GM18873 (cell line): ENCODE results near the gene KCNMB2.
"Not testable (repeated sequence)": the region's sequence is repeated elsewhere in the genome, so short reads cannot be mapped to it uniquely, and the experiment has no call there.

Experiments
- ATAC-seq: cut with Tn5 transposase; IDR thresholded peaks from one replicate; pipeline ENCODE4 v1.9.1; 2021; ENCODE audit warnings: mild to moderate bottlenecking, moderate library complexity, moderate number of reproducible peaks; ENCODE audit not compliant: unreplicated experiment, low FRiP score

Gene KCNMB2

DNA sequence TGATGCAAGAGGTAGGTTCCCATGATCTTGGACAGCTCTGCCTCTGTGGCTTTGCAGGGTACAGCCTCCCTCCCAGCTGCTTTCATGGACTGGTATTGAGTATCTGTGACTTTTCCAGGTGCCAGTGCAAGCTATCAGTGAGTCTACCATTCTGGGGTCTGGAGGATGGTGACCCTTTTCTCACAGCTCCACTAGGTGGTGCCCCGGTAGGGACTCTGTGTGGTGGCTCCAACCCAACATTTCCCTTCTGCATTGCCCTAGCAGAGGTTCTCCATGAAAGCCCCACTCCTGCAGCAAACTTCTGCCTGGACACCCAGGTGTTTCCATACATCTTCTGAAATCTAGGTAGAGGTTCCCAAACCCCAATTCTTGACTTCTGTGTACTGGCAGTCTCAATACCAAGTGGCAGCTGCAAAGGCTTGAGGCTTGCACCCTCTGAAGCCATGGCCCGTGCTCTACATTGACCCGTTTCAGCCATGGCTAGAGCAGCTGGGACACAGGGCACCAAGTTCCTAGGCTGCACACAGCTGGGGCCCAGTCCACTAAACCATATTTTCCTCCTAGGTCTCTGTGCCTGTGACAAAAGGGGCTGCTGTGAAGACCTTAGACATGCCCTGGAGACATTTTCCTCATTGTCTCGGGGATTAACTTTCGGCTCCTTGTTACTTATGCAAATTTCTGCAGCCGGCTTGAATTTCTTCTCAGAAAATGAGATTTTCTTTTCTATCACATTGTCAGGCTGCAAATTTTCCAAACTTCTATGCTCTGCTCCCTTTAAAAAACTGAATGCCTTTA, 209.8 kb downstream of the KCNMB2 start:
- not testable (repeated sequence) for ATAC-seq

DNA sequence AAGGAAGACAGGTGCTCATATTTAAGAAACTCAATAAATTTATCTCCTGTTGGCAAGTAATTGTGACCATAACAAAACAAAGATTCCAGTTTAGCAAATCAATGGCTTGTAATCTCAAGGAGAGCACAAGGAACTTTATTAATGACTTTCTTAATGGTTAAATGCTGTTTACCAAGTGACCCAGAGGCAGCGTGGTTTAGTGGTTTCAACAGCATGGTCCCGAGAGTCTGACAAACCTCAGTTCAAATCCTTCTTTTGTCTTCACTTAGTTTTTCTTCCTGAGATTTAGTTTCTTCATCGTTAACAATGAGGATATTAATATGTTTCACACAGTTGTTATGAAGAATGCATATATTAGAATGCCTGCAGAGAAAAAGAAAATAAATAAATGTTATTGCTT, 212.6 kb downstream of the KCNMB2 start:
- no peak for ATAC-seq

DNA sequence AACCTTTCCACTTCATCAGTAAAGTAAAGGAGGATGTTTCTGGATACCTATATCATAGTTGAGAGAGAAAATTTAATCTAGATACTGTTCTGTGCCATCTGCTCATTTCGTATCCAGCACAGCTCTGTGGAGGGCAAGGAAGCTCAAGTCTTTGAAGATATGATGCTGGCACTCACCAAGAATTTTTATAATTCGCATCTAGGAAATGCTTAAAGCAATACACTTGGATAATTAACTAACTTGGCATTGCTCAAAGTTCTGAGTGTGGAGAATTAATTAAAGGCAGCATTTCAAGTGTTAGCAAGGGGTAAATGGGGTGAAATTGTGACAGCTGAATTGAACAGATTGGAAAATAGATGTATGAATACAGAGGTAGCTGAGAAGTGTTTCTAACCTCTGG, 213.2 kb downstream of the KCNMB2 start:
- no peak for ATAC-seq

DNA sequence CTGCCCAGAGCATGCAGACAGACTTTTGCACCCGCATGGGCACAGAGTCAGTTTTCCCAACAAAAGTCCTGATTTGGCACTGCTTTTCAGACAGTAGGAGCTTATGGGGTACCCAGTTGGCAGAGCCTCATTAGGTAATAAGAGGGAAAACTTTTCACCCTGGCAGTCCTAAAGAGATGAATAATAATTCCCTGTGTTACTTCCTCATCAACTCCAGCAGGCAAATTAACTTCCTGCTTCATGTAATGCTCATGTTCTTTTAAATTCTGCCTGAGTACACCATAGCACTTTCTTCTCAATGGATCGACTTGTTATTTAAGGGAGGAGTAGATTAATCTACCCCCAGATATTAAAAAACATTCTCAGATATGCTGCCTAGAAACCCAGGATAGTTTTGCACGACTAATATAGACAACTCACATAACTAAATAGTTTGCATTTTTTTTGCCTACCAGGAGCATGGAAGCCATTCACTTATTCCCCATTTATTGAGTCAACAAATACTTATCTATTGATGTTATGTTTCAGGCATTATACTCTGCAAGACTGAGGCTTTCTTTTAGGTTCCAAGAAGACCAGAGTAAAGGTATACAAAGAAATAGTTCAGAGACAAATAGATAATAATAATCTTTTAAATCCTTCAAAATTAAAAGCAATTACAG, 214.5 kb downstream of the KCNMB2 start:
- ATAC-seq = no peak

DNA sequence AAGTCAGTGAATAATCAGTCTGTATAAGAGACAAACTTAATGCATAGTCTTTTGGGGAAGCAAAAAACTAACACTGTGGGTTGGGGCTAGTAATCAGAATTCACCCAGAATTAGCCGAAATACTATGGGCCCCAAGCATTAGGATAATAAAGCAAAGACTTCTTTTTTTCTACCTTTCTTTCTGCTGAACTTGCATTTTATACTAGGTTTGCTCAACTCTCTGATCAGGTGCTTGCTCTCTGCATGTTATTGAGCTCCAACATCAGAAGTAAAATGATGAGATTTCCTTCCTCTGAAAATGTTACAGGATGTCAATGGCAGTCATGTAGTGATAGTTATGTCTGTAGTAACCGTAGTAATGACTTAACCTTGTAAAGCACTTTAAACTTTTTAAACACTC, 216.6 kb downstream of the KCNMB2 start:
- ATAC-seq = no peak

DNA sequence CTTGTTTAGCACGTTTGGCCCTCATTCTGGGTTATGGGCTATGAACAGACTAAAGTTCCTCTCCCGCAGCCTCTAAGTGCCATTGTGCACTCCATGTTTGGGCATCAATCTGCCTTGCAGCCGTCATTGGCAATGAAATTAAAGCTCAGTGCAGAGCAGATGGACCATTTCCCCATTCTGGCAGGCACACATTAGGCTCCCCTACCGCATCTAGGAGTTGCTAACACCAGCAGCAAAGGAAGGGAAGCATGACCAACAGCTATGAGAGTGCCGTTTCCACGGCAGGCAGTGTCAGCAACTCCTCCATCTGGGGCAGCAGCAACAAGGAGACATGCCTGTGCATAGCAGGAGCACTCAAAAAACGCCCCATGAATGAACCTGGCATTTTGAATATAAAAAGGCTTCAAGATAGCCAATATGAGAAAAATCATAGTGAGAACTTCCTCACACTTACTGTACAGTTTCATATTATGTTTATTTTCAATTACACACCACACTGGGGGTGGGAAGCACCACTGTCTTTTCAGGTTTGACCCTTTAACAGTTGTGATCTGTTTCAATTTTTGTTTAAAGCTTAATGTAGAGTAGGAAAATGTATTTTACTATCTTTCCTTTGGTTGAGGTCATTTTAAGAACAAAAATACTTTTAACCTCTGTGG, 218.7 kb downstream of the KCNMB2 start:
- no peak for ATAC-seq

DNA sequence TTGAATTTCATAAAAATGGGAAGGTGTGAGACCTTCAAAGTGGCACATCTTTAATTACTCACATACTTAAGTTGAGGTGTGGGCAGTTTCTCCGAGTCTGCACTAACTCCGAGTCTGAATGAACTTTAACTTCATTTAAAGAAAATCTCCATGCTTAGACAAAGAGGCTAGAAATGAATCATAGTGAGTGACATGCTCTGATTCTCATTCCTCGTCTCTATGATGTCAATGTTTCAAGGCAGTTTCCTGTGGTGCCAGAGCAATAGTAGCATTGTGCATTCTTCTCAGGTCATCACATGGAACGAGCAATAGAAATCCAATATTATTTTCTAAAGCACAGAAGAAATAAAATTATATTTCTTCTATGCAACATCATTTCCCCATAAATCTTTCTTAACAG, 224.8 kb downstream of the KCNMB2 start:
- no peak for ATAC-seq

DNA sequence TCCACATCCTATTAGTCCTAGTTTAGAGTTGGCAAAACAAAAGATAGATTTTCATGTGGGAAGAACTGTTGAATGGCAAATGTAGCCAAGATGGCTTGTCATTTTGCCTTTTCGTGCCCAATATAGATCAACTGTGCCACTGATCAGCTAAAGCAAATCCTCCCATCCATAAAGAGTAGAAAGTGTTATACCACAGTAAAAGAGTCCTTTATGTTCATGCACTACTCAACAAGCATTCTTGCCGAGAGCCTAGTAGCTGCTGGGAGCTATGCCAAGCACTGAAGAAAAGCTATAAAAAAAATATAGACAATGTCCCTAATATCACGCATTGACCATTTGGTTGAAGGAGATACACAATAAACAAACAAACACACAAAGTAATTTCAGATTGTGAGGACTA, 225.2 kb downstream of the KCNMB2 start:
- ATAC-seq = no peak

DNA sequence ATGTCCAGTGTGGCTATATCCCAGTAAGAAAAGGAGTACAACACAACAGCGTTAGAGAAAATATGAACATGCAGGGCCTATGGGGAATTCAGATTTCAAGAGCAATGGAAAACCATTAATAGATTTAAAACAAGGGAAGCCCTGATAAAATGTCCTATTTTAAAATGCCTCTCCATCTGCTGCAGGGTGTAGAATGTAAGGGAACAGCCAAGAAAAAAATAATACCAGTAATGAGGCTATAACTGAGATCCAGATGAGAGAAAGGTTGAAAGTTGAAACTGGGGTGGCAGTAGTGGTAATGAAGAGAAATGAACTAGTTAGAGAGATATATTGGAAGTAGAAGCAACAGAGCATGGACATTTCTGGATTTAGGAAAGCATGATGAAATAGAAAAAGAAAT, 226.1 kb downstream of the KCNMB2 start:
- ATAC-seq = no peak

DNA sequence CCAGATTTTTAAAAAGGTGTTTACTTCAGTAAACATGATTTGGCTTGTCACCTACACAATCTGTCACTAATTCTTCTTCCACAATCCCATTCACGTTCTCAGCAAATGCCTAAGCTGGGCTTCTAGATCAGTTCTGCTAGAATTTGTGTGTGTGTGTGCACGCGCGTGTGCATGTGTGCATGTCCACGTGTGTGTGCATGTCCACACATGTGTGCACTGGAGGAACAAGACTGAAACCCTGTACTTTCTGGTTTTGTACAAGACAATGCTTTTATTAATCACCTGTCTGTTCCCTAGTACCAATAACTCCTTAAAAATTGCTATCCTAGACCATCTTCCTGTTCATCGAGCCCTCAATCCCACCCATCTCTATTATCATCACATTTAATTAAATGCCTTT, 229.2 kb downstream of the KCNMB2 start:
- no peak for ATAC-seq

DNA sequence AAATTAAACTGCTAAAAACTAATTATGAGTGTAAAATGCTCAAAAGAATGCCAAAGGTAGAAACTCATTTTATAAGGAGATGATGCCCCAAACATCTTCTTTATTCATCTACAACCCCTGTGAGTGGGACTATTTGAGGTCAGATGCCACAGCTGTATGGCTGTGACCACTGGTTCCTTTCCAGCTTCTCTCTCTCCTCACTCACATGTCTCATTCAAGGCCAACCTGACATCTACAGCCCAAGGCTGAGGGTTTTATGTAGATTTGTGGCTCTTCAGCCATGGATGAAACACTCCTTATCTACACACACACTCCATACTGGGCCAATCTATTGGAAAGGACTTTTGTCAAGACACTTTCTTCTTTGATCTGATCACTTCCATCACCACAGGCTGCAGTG, 231.3 kb downstream of the KCNMB2 start:
- no peak for ATAC-seq

DNA sequence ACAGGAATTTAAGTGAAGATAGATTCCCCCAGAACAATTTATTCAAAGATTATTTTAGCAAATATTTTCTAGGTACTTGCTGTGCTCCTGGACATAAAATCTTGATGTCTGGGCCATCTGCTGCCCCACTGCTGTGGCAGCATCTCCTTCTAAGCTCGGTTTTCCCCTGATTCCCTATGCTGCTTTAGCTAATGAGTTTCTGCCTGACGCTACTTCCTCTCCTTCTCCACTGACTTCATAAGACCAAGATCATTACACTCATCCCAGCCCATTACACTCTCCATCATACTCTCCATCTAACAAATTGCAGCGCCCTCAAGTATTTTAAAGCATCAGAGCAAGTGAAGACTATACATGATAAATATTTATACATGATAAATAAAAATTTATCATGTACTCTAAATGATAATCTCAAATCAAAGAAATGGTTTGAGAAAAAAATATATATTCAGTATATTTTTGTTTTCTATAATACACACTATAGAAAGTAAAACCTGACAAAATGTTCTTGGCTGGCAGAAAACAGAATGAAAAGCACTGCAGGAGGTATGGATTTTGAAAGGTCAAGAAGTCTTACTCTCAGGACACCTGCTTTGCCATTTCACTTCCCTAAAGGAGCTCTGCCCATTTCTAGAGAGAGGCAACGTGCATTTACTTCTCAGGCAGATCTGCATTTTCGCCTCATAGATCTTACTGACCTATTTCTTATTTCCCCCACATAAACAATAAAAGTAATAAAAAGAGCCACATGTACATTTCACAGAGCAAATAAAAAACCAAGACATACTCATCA, 232.0 kb downstream of the KCNMB2 start:
- no peak for ATAC-seq

DNA sequence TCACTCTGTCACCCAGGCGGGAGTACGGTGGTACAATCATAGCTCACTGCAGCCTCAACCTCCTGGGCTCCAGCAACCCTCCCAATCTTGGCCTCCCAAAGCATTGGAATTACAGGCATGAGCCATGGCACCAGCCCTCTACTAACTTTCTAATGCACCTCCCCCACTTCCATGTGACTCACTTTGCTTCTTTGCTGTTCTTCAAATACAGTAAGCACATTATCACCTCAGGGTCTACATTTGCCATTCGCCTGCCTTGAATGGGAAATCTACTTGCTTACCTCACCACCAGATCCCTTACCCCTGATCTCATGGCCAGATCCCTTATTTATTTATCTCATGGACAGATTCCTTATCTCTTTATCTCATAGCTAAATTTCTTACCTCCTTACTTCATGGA, 235.3 kb downstream of the KCNMB2 start:
- no peak for ATAC-seq

DNA sequence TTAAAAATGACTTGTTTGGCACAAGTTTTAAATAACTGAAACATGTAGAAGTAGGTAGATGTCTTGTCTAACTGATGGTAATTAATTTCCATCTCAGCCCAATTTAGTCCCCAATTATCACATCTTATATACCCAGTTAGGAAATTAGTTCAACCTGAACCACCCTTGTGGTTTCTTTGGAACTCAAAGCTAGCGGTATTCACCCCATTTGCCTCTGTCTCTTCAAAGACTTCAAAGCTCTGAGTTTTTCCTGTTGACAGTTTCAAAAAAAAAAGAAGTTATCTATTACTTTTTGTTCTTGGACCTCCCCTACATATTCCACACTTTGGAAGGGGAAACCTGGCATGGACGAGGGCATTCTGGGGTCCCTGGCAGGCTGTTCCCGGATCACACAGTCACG, 236.5 kb downstream of the KCNMB2 start:
- no peak for ATAC-seq

DNA sequence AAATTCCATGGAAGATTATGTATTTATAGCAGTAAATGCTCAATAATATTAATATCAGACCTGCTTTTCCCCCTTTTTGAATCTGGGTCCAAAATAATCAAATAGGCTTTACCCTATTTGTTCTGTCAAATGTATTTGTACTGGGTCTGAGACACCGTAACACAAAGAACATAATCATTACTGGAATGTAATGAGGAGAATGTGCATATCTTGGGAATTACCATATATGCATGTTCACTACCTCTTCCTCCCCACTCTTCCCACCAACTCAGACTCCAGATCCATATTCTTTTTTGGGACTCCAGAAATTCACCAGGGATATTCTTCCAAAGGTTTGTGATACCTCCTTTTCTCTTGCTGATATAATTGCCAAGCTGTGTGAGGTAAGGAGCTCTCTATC, 237.1 kb downstream of the KCNMB2 start:
- no peak for ATAC-seq

DNA sequence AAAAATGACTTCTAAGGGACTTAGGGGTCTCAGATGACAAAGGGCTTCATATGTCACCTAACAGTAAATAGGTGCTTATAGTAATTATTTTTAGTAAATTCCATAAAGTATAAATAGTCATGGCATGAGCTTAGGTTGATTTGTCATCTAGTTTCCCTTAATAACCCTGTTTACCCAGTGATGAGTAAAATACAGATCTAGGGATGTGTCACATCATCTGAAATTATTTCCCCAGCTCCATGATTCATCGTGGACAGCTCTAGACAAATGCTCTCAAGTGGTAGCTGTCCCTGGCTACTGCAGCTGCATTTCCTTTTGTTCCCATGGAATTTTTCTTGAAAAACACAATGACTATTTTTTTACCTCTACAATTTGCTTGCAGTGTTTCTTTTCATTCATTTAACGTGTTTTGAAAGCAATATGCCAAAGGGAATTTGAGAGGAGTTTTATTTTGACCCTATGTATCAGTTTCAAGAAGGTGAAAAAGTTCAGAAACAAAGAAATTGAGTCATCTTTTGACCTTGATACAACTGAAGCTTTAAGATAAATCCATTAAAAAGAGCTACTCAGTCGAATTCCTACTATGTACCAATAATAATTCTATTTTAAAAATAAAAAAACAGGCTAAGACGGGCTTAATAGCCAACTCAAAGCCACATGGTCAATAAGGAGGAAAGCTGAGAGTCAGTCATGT, 241.6 kb downstream of the KCNMB2 start:
- ATAC-seq = no peak

DNA sequence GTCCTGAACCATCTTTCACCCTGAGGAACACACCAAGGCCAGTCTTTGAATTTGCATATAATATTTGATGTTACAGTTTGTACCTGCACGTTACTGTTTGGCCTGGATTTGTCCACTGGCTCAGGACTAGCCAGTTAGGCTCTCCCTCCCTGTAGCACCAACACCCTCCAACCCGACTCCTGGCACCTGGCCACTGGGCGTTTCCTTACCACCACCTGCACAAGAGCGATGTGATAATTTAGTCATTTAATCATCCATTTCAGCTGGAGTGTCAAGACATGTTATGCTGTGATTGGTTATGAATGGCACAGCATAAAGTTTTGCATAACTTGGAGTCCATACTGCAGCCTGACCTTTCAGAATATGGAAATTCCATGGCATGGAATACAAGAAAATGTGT, 242.4 kb downstream of the KCNMB2 start:
- ATAC-seq = no peak

DNA sequence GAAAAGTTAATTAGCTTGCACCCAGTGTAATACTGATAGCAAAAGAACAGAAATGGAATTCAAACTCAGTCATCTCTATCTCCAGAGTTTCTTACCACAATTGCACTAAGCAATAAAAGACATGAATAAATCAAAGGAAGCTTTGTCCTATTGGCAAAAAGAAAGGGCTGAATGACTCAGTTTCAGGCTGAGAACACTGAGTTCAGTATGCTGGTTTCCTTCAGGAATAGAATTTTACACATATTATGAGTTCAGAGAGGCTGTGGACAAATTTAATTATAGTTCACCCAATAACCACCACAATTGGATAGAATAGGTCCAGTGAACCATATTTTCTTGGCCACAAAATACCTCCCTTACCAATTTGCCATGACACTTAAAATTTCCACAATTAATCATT, 249.7 kb downstream of the KCNMB2 start:
- no peak for ATAC-seq

DNA sequence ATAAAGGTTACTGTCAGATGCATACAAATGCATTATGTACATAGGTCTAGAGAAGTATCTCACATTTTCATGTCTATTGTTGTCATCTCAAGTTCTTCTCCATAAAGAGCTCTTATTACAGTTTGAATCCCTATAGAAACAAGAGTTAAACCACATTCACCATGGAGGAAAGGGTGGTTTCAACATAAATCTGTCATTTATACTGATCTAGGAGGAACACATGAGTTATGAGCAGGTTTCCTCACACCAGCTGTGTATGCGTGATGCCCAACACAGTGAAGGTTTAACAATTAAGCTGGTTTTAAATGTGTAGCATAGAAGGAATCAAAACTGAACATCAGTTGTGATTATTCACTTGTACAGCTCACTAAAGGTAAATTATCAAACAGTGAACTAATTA, 251.7 kb downstream of the KCNMB2 start:
- ATAC-seq = no peak

DNA sequence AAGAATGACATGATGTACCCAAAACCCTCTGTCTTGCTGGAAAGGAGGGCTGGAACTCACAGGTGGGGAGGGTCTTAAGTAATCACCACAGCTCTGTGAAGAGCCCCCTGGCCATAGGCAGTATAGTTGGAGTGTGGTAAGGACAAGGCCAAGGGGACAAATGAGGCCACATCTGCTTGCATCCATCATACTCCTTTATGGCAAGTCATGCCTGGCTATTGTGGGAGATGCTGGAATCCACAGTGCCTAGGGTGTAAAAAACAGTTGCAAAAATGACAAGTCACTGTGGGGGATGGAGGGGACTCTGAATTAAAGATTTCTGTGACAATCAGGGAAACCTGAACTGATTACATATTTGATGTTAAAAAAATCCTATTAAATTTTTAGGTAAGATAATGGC, 258.5 kb downstream of the KCNMB2 start:
- no peak for ATAC-seq
